Activated CD8-positive, alpha-beta memory T cell treated with anti-CD3 and anti-CD28 coated beads for 48 hours (primary cell): ENCODE measurements around the gene DHCR24.

Experiments used
- DNase-seq, 3 experiments: peaks; one replicate each; pipeline ENCODE4 v3.0.0-alpha.2; 2020; ENCODE audit warnings: low read depth in 2 of 3, low spot score in 2 of 3

Gene DHCR24

GRCh38 chr1:54865238-54866073 is 21.5 kb downstream of the DHCR24 start:
- no peak for DNase-seq

- DNase-seq, result no peak
Observed at GRCh38 chr1:54864460-54865208, 22.4 kb downstream of the DHCR24 start.

GRCh38 chr1:54863267-54863665 is 23.7 kb downstream of the DHCR24 start:
- DNase-seq, result no peak

DNA sequence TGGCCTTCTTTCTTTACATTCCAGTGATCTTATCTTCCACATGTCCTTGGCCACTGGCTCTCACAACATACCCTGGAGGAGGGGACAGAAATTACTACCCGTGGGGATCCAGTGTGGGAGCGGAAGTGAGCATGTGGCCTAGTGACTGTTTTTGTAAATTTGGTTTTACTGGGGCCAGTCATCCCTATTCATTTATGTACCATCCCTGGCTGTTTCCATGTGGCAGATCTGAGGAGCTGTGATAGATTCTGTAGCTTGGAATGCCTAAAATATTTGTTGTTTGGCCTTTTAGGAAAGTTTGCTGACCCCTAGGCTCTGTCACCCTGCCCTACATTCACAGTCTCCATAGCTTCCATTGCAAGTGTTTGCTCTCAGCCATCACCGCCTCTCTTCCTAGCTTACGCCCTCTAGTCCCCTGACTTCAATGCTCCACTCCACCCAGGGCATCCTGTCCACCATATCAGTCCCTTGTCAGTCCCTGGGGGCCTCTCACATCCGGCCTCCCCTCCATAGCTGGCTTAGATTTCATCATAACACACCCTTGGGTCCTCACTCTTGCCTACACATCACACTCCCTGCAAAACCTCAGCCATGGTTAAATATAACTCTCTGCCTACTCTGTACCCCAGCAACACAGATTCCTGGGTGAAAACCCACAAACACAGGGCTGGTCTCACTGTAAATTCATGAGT is 25.8 kb downstream of the DHCR24 start:
- DNase-seq, result no peak

GRCh38 chr1:54859700-54860391 is 27.1 kb downstream of the DHCR24 start:
- DNase-seq, result no peak

DNA sequence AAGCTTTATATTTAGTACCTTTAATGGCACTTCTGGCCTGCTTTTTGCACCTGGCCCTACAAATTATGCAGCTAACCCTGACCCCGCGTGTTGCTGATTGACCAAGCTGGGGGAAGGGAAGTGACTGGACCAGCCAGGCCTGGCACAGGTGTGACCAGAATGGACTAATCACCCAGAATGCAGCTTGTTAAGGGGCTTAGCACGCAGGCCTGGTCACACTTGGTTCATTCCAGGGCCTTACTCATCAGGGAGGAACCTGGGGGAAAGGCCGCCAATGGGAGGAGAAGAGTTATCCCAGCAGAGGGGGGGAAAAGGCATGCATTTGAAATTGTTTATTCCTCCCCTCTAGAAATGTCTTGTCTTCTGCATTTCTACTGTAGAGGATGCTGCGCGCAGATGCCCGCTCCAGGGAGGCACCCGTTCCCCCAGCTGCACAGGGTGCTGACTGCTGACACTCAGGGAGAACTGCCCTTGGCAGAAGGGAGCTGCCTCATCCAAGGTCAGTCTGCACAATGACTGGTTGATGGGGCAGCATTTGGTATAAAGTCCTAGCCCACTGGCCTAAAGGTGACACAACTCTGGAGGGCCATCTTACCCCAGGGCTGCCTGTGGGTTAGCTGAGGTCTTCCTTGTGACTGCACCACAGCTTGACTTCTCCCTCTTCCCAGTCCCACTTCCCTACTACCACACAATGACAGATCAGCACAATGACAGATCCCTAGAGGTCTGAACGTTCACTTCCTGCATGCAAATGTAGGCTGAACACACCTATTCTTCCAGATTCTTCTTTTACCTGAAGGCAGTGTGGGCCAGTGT is 29.0 kb downstream of the DHCR24 start:
- no peak for DNase-seq

DNA sequence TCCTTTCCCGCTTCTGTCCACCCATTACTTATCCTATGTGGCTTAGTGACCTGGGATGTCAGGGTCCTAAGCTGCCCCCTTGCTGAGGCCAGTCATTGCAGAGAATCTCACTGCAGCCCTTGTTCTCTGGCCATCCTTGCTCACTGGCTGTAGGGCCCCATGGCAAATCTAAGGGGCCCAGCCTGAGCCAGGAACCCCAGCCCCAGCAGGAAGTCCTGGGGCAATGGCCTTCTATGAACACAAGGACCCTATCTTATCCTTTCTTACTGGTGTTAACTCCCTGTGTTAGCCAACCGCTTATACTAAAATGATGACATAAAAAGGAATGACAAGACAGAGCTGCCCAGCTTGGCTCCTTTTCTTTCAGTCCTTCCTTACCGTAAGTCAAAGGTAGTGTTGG is 29.9 kb downstream of the DHCR24 start:
- DNase-seq, result no peak

GRCh38 chr1:54854381-54855020 is 32.5 kb downstream of the DHCR24 start:
- DNase-seq, result no peak

- no peak for DNase-seq
Observed at GRCh38 chr1:54853793-54854370, 33.1 kb downstream of the DHCR24 start.

DNA sequence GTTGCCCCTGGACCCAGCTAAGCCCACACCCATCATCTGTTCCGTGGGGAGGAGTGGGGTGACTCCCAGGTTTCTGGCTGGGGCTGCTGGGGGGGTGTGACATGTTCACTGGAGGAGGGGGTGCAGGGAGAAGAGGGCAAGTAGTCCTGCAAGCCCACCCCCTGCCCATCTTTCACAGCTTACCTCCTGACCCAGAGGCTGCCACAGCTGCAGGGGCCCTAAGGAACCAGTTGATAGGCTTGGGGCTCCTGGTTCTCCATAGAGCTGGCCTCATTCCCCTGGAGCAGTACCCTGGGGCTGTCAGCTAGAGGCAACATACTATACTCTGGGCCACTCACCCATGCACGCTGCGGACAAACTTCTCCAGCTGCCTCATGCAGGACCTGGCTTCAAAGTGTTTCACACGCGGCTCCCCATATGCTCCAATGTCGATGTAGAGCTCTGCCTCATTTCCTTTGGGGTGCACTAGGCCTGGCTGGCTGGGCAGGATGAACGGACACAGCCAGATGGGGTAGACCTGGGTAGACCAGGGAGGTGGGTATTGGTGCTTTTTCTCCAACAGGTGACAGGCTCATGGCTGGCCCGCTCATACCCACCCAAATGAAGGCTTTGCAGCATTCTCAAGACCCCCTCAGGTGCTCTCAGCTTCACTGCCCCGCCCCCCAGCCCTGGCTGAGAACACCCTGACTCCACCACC is 33.8 kb downstream of the DHCR24 start:
- DNase-seq, result no peak

- DNase-seq, result no peak
Observed at GRCh38 chr1:54851936-54852524, 35.0 kb downstream of the DHCR24 start.

GRCh38 chr1:54851406-54851805 is 35.6 kb downstream of the DHCR24 start:
- DNase-seq, result no peak

DNA sequence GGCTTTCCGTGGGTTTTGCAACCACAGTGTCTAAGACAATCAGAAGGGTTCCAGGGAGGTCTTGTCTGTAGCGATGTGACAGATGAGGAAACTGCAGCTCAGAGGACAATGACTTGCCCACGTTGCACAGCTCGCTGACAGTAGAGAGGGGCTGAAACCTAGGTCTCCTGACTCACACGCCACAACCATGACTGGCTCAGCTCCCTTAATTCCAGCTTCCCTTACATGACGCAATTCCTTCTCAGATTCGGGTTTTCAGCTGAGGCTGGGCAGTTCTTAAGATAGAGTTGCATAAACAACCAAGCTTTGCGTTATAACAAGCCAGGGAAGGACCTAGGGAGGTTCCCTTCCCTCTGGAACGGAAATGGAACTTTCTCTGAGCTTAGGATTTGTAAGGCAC is 36.3 kb downstream of the DHCR24 start:
- DNase-seq, result no peak

- DNase-seq, result no peak
Observed at GRCh38 chr1:54850069-54850730, 36.8 kb downstream of the DHCR24 start.

DNA sequence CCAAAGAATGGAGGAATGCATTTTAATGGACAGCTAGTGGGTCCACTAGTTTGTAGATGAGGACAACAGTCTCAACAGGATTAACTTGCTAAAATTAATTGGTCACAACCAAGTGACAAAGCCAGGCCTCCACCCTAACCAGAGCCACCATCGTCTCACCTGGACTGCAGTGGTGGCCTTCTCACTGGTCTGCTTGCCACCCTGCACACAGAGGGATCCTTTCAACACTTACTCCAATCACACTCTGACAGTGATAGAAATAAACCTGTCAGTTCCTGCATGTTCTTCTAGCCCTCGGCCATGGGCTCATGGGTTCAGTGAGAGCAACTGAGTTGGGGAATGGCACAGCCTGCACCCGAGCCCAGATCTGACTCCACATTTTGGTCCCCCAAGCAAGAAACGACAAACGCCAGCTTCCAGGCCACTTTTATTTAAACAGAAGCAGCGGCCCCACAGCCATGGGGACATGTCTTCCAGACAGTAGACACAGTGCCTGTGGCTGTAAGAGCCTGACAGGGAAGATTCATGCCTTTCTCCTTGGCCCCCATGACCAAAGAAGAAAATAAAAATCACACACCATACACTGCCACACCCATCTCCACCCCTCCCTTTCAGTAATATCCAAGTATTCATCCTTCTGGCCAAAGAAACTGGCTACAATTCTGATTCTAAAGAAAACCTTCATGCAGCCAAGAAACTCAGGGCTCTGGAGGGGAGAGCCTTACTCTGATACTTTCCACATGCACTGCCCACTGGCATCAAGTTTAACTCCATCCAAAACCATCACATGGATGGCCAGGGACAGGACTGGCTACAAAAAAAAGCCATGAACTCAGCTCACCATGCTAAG is 37.6 kb downstream of the DHCR24 start:
- no peak for DNase-seq

GRCh38 chr1:54848134-54848948 is 38.7 kb downstream of the DHCR24 start:
- no peak for DNase-seq
